Measurements from ENCODE around the gene KLHL26.
A peak's percentile ranks its signal among the peaks of the same experiment; 100 is the strongest.

KLHL26 gene

DNA sequence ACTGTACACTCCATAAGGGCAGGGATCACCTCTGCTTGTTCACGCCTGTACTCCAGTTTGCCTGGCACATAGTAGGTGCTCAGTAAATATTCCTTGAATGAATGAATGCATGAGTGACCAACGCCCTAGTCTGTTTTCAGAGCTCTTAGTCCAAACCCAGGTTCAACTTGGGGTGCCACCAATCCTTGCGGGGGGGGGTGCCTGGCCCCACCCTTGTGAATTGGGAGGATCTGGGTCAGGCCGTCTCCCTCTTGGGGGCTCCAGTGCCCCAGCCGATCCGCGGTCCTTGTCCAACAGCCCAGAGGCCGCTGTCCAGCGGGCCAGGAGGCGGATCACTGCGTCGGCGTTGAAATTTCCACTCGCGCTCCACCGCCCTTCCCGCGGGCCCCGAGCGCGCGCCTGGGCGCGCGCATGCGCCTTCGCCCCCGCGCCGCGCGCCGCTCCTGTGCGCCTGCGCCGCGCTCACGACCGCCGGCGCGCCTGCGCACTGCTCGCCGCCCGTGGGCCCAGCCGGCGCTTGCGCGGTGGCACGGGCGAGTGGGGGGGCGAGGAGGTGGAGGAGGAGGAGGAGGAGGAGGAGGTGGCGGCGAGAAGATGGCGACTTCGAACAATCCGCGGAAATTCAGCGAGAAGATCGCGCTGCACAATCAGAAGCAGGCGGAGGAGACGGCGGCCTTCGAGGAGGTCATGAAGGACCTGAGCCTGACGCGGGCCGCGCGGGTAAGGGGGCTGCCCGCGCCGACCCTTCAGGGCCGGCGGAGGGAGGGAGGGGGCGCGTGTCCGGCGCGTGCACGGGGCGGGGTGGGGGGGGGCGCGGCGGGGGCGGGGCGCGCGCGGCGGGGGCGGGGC lies 46.5 kb downstream of the KLHL26 start, which contains the start of gene CRTC1 (continued):
- TF ChIP-seq ZNF426 (tag by site-specific recombination; IDR thresholded peaks at IDR 0.05) (no peak), WT1 (tag by site-specific recombination; IDR thresholded peaks at IDR 0.05) (peak; percentile 58; the same call in 1 of the 2 replicates), KLF10 (tag by site-specific recombination; IDR thresholded peaks at IDR 0.05) (peak; percentile 64; the same call in 1 of the 2 replicates), PRDM10 (tag by site-specific recombination; IDR thresholded peaks at IDR 0.05) (peak; percentile 89), TCF7L2 (IDR thresholded peaks at IDR 0.05; ENCODE audit: borderline replicate concordance, low read depth, low read length) (no peak), YY2 (tag by site-specific recombination; IDR thresholded peaks at IDR 0.05) (peak; percentile 77), ZNF274 (IDR thresholded peaks at IDR 0.05; ENCODE audit: low read length) (no peak), ZNF274 (tag by site-specific recombination; IDR thresholded peaks at IDR 0.05; ENCODE audit: borderline replicate concordance) (no peak), KLF16 (tag by site-specific recombination; IDR thresholded peaks at IDR 0.05) (peak; percentile 57; the same call in 1 of the 2 replicates), ZFHX2 (tag by site-specific recombination; conservative IDR thresholded peaks at IDR 0.05) (peak; percentile 96), ZNF248 (tag by site-specific recombination; IDR thresholded peaks at IDR 0.05) (no peak), OSR2 (tag by site-specific recombination; IDR thresholded peaks at IDR 0.05) (no peak), ZNF335 (tag by site-specific recombination; conservative IDR thresholded peaks at IDR 0.05) (peak; percentile 93), KLF9 (tag by site-specific recombination; IDR thresholded peaks at IDR 0.05; ENCODE audit: low read depth) (peak; percentile 62; the same call in 1 of the 2 replicates), SP3 (tag by site-specific recombination; IDR thresholded peaks at IDR 0.05) (peak; percentile 86), YY1 (tag by site-specific recombination; IDR thresholded peaks at IDR 0.05) (peak; percentile 72; the same call in 1 of the 2 replicates), ZSCAN30 (tag by site-specific recombination; IDR thresholded peaks at IDR 0.05) (peak; percentile 80; the same call in 1 of the 2 replicates), ZNF16 (tag by site-specific recombination; IDR thresholded peaks at IDR 0.05; ENCODE audit: low read depth) (no peak), ZNF473 (tag by site-specific recombination; IDR thresholded peaks at IDR 0.05) (no peak), ZNF560 (tag by site-specific recombination; IDR thresholded peaks at IDR 0.05; ENCODE audit: borderline replicate concordance) (no peak), MEIS1 (CRISPR knock-in tag; IDR thresholded peaks at IDR 0.05; ENCODE audit: borderline replicate concordance) (no peak), GLI4 (tag by site-specific recombination; IDR thresholded peaks at IDR 0.05) (0 out of 2 replicates have a peak, but pooled peaks have one; percentile 23), ZNF843 (tag by site-specific recombination; IDR thresholded peaks at IDR 0.05) (0 out of 2 replicates have a peak, but pooled peaks have one; percentile 29), ZNF24 (tag by site-specific recombination; IDR thresholded peaks at IDR 0.05) (peak; percentile 99), ZNF302 (tag by site-specific recombination; IDR thresholded peaks at IDR 0.05; ENCODE audit: low read depth) (no peak), HOXD13 (CRISPR knock-in tag; IDR thresholded peaks at IDR 0.05; ENCODE audit: borderline replicate concordance) (no peak), ZIC2 (tag by site-specific recombination; IDR thresholded peaks at IDR 0.05) (no peak)
- TF ChIP-seq, protein P1, sequence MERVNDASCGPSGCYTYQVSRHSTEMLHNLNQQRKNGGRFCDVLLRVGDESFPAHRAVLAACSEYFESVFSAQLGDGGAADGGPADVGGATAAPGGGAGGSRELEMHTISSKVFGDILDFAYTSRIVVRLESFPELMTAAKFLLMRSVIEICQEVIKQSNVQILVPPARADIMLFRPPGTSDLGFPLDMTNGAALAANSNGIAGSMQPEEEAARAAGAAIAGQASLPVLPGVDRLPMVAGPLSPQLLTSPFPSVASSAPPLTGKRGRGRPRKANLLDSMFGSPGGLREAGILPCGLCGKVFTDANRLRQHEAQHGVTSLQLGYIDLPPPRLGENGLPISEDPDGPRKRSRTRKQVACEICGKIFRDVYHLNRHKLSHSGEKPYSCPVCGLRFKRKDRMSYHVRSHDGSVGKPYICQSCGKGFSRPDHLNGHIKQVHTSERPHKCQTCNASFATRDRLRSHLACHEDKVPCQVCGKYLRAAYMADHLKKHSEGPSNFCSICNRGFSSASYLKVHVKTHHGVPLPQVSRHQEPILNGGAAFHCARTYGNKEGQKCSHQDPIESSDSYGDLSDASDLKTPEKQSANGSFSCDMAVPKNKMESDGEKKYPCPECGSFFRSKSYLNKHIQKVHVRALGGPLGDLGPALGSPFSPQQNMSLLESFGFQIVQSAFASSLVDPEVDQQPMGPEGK (tag by site-specific recombination; IDR thresholded peaks at IDR 0.05) = peak; percentile 80
- TF ChIP-seq, protein P2, sequence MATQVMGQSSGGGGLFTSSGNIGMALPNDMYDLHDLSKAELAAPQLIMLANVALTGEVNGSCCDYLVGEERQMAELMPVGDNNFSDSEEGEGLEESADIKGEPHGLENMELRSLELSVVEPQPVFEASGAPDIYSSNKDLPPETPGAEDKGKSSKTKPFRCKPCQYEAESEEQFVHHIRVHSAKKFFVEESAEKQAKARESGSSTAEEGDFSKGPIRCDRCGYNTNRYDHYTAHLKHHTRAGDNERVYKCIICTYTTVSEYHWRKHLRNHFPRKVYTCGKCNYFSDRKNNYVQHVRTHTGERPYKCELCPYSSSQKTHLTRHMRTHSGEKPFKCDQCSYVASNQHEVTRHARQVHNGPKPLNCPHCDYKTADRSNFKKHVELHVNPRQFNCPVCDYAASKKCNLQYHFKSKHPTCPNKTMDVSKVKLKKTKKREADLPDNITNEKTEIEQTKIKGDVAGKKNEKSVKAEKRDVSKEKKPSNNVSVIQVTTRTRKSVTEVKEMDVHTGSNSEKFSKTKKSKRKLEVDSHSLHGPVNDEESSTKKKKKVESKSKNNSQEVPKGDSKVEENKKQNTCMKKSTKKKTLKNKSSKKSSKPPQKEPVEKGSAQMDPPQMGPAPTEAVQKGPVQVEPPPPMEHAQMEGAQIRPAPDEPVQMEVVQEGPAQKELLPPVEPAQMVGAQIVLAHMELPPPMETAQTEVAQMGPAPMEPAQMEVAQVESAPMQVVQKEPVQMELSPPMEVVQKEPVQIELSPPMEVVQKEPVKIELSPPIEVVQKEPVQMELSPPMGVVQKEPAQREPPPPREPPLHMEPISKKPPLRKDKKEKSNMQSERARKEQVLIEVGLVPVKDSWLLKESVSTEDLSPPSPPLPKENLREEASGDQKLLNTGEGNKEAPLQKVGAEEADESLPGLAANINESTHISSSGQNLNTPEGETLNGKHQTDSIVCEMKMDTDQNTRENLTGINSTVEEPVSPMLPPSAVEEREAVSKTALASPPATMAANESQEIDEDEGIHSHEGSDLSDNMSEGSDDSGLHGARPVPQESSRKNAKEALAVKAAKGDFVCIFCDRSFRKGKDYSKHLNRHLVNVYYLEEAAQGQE (tag by site-specific recombination; IDR thresholded peaks at IDR 0.05) = peak; percentile 96
- TF ChIP-seq, protein P3, sequence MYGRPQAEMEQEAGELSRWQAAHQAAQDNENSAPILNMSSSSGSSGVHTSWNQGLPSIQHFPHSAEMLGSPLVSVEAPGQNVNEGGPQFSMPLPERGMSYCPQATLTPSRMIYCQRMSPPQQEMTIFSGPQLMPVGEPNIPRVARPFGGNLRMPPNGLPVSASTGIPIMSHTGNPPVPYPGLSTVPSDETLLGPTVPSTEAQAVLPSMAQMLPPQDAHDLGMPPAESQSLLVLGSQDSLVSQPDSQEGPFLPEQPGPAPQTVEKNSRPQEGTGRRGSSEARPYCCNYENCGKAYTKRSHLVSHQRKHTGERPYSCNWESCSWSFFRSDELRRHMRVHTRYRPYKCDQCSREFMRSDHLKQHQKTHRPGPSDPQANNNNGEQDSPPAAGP (tag by site-specific recombination; IDR thresholded peaks at IDR 0.05) = peak; percentile 72; the same call in 1 of the 2 replicates

Measured in HEK293 (cell line).